Measurements from ENCODE around the gene PPP6R3. TPM values are rescaled to one million over a fixed set of nuclear protein-coding genes. Genes with fewer than 3 reads are reported as not detected.
"Not testable (repeated sequence)": the region's sequence is repeated elsewhere in the genome, so short reads cannot be mapped to it uniquely, and the experiment has no call there.

Gene PPP6R3
- total RNA-seq, 1 experiment from 2014 or later: 153 TPM

GRCh38 chr11:68626236-68626635 lies 165.7 kb downstream of the PPP6R3 start:
- H3K27me3 ChIP-seq (replicated peaks; ENCODE audit: insufficient read depth, low read depth, low read length, poor library complexity); CTCF ChIA-PET; H3K36me3 ChIP-seq (ENCODE audit: insufficient read depth, low read length, poor library complexity, severe bottlenecking); intact Hi-C loops (cut with micrococcal nuclease; ENCODE audit: unreplicated experiment); DNase-seq (ENCODE audit: low spot score); BruUV-seq (replicated peaks); H3K9me3 ChIP-seq (ENCODE audit: low read depth, low read length, poor library complexity, severe bottlenecking); H3K4me3 ChIP-seq (ENCODE audit: low read depth, low read length, poor library complexity, severe bottlenecking); H3K4me1 ChIP-seq (ENCODE audit: insufficient read depth, low read length, poor library complexity, severe bottlenecking); POLR2A ChIA-PET (ENCODE audit: low non-redundant PET); H3K27ac ChIP-seq (ENCODE audit: low read depth, low read length, poor library complexity, severe bottlenecking): not testable (repeated sequence)

DNA sequence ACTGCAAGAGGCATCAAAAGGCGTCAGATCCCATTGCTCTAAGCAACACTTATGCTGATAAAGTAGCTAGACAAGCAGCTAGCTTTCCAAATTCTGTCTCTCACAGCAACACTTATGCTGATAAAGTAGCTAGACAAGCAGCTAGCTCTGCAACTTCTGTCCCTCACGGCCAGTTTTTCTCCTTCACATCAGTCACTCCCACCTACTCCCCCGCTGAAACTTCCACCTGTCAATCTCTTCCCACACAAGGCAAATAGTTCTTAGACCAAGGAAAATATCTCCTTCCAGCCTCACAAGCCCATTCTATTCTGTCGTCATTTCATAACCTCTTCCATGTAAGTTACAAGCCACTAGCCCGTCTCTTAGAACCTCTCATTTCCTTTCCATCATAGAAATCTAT lies 168.3 kb downstream of the PPP6R3 start:
- intact Hi-C loops (cut with micrococcal nuclease; ENCODE audit: unreplicated experiment); H3K9me3 ChIP-seq (ENCODE audit: low read depth, low read length, poor library complexity, severe bottlenecking); H3K4me3 ChIP-seq (ENCODE audit: low read depth, low read length, poor library complexity, severe bottlenecking); DNase-seq (ENCODE audit: low spot score); BruUV-seq (replicated peaks); CTCF ChIA-PET; H3K27me3 ChIP-seq (replicated peaks; ENCODE audit: insufficient read depth, low read depth, low read length, poor library complexity); POLR2A ChIA-PET (ENCODE audit: low non-redundant PET); H3K4me1 ChIP-seq (ENCODE audit: insufficient read depth, low read length, poor library complexity, severe bottlenecking); H3K36me3 ChIP-seq (ENCODE audit: insufficient read depth, low read length, poor library complexity, severe bottlenecking); H3K27ac ChIP-seq (ENCODE audit: low read depth, low read length, poor library complexity, severe bottlenecking): not testable (repeated sequence)

- H3K36me3 ChIP-seq (ENCODE audit: insufficient read depth, low read length, poor library complexity, severe bottlenecking); DNase-seq (ENCODE audit: low spot score); H3K9me3 ChIP-seq (ENCODE audit: low read depth, low read length, poor library complexity, severe bottlenecking); H3K27ac ChIP-seq (ENCODE audit: low read depth, low read length, poor library complexity, severe bottlenecking); H3K27me3 ChIP-seq (replicated peaks; ENCODE audit: insufficient read depth, low read depth, low read length, poor library complexity); BruUV-seq (replicated peaks); H3K4me3 ChIP-seq (ENCODE audit: low read depth, low read length, poor library complexity, severe bottlenecking); H3K4me1 ChIP-seq (ENCODE audit: insufficient read depth, low read length, poor library complexity, severe bottlenecking); POLR2A ChIA-PET (ENCODE audit: low non-redundant PET): not testable (repeated sequence)
- CTCF ChIA-PET: interaction anchor here (1.0 kb wide), 2 partner anchors 166 to 258 kb away, joined by 4 to 8 read pairs; no protein-coding TSS in a partner anchor
- intact Hi-C loops (cut with micrococcal nuclease; ENCODE audit: unreplicated experiment): loop anchor here (2.0 to 10.0 kb wide), 4 partner anchors 165 to 456 kb away; no protein-coding TSS in a partner anchor
Measured at GRCh38 chr11:68632375-68632774, 171.8 kb downstream of the PPP6R3 start.

DNA sequence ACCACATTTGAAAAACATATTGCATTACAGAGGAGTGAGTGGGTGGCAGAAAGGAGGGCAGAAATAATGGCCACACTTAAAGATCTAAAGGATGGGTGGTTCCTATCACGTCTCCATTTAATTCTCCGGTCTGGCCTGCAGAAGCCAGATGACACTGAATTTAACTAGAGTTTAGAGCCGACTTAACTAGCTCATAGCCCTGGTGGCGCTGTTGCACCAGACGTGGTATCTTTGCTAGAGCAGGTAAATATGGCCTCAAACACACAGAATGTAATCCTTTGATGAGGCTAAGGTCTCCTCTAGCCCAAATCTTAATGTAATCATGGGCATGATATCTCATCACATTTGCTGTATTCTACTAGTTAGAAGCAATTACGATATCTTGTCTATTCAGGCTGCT lies 172.2 kb downstream of the PPP6R3 start:
- no peaks in the 10 kb centered on the region for H3K4me1 ChIP-seq (ENCODE audit: insufficient read depth, low read length, poor library complexity, severe bottlenecking)
- no TSS peak for BruUV-seq (replicated peaks)
- intact Hi-C loops (cut with micrococcal nuclease; ENCODE audit: unreplicated experiment): loop anchor here (2.0 to 10.0 kb wide), 4 partner anchors 164 to 456 kb away; no protein-coding TSS in a partner anchor

GRCh38 chr11:68634606-68635005 lies 174.1 kb downstream of the PPP6R3 start:
- DNase-seq (ENCODE audit: low spot score); H3K27ac ChIP-seq (ENCODE audit: low read depth, low read length, poor library complexity, severe bottlenecking); POLR2A ChIA-PET (ENCODE audit: low non-redundant PET); H3K27me3 ChIP-seq (replicated peaks; ENCODE audit: insufficient read depth, low read depth, low read length, poor library complexity); H3K4me3 ChIP-seq (ENCODE audit: low read depth, low read length, poor library complexity, severe bottlenecking); H3K9me3 ChIP-seq (ENCODE audit: low read depth, low read length, poor library complexity, severe bottlenecking); BruUV-seq (replicated peaks); H3K36me3 ChIP-seq (ENCODE audit: insufficient read depth, low read length, poor library complexity, severe bottlenecking); CTCF ChIA-PET; H3K4me1 ChIP-seq (ENCODE audit: insufficient read depth, low read length, poor library complexity, severe bottlenecking): not testable (repeated sequence)
- intact Hi-C loops (cut with micrococcal nuclease; ENCODE audit: unreplicated experiment): loop anchor here (5.0 to 10.0 kb wide), 3 partner anchors 163 to 260 kb away; no protein-coding TSS in a partner anchor

More for the DNA sequence above, 172.2 kb downstream of the PPP6R3 start:
- CTCF ChIA-PET: interaction anchor here (0.6 to 1.0 kb wide), 3 partner anchors 165 to 431 kb away, joined by 4 to 8 read pairs (median 8); no protein-coding TSS in a partner anchor
- Histone ChIP-seq H3K36me3 (ENCODE audit: insufficient read depth, low read length, poor library complexity, severe bottlenecking) (no peaks in the 10 kb centered on the region), H3K27me3 (replicated peaks; ENCODE audit: insufficient read depth, low read depth, low read length, poor library complexity) (no peaks in the 10 kb centered on the region), H3K9me3 (ENCODE audit: low read depth, low read length, poor library complexity, severe bottlenecking) (no peaks in the 10 kb centered on the region), H3K4me3 (ENCODE audit: low read depth, low read length, poor library complexity, severe bottlenecking) (no peak overlapping the region), H3K27ac (ENCODE audit: low read depth, low read length, poor library complexity, severe bottlenecking) (no peak overlapping the region)
- POLR2A ChIA-PET (ENCODE audit: low non-redundant PET): no interaction called here
- TF ChIP-seq CTCF (conservative IDR thresholded peaks at IDR 0.05; ENCODE audit: low read depth, low read length) (peak; percentile 79), EZH2 (IDR thresholded peaks at IDR 0.05; ENCODE audit: borderline replicate concordance, low read depth, low read length, poor library complexity, severe bottlenecking) (no peak)
- peak; percentile 75 for DNase-seq (ENCODE audit: low spot score)

GRCh38 chr11:68635172-68635571 lies 174.6 kb downstream of the PPP6R3 start:
- H3K36me3 ChIP-seq (ENCODE audit: insufficient read depth, low read length, poor library complexity, severe bottlenecking); H3K27ac ChIP-seq (ENCODE audit: low read depth, low read length, poor library complexity, severe bottlenecking); H3K27me3 ChIP-seq (replicated peaks; ENCODE audit: insufficient read depth, low read depth, low read length, poor library complexity); H3K4me1 ChIP-seq (ENCODE audit: insufficient read depth, low read length, poor library complexity, severe bottlenecking); CTCF ChIA-PET; BruUV-seq (replicated peaks); POLR2A ChIA-PET (ENCODE audit: low non-redundant PET); H3K4me3 ChIP-seq (ENCODE audit: low read depth, low read length, poor library complexity, severe bottlenecking); DNase-seq (ENCODE audit: low spot score); H3K9me3 ChIP-seq (ENCODE audit: low read depth, low read length, poor library complexity, severe bottlenecking): not testable (repeated sequence)
- intact Hi-C loops (cut with micrococcal nuclease; ENCODE audit: unreplicated experiment): loop anchor here (10.0 kb wide), 2 partner anchors 220 to 260 kb away; no protein-coding TSS in a partner anchor

DNA sequence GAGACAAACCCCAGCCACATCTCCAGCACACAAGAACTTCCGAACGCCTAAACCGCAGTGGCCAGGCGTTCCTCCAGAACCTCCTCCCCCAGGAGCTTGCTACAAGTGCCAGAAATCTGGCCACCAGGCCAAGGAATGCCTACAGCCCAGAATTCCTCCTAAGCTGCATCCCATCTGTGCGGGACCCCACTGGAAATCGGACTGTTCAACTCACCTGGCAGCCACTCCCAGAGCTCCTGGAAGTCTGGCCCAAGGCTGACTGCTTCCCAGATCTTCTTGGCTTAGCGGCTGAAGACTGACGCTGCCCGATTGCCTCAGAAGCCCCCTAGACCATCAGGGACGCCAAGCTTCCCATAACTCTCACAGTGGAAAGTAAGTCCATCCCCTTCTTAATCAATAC lies 175.3 kb downstream of the PPP6R3 start:
- BruUV-seq (replicated peaks); H3K27me3 ChIP-seq (replicated peaks; ENCODE audit: insufficient read depth, low read depth, low read length, poor library complexity); CTCF ChIA-PET; H3K36me3 ChIP-seq (ENCODE audit: insufficient read depth, low read length, poor library complexity, severe bottlenecking); H3K4me3 ChIP-seq (ENCODE audit: low read depth, low read length, poor library complexity, severe bottlenecking); H3K9me3 ChIP-seq (ENCODE audit: low read depth, low read length, poor library complexity, severe bottlenecking); DNase-seq (ENCODE audit: low spot score); H3K4me1 ChIP-seq (ENCODE audit: insufficient read depth, low read length, poor library complexity, severe bottlenecking); H3K27ac ChIP-seq (ENCODE audit: low read depth, low read length, poor library complexity, severe bottlenecking); POLR2A ChIA-PET (ENCODE audit: low non-redundant PET): not testable (repeated sequence)
- intact Hi-C loops (cut with micrococcal nuclease; ENCODE audit: unreplicated experiment): loop anchor here (10.0 kb wide), 2 partner anchors 219 to 259 kb away; no protein-coding TSS in a partner anchor
